IMR-90 (cell line): ENCODE measurements around the gene MTHFD2L. TPM values are rescaled to one million over a fixed set of nuclear protein-coding genes. Genes with fewer than 3 reads are reported as not detected.

Experiments used
- ATAC-seq: fragments of 200-7000 bp; cut with Tn5 transposase; 2 replicates; pipeline ENCODE4 v1.9.1; 2020; ENCODE audit warnings: low read depth, mild to moderate bottlenecking, moderate library complexity
- BruUV-seq: library from RNA; stranded (reverse); fragments of 400-500 nt; replicated peaks from 2 replicates; lab custom pipeline; 2021; lab: Mats Ljungman, UMichigan
- CTCF ChIA-PET: fragments of 300-600 bp; formaldehyde crosslinking; extraction: SDS; loops from one replicate; lab custom pipeline; 2021; ENCODE audit warnings: antibody characterized with exemption; lab: Yijun Ruan, JAX
- POLR2A ChIA-PET: fragments of 300-600 bp; sonication (Branson Sonifier 250); formaldehyde crosslinking; loops from one replicate; lab custom pipeline; 2022; ENCODE audit warnings: antibody characterized with exemption; ENCODE audit not compliant: unreplicated experiment; lab: Charles Lee
- DNase-seq: peaks from one replicate; pipeline ENCODE4 v3.0.0; 2013
- H2AFZ ChIP-seq: replicated peaks from 2 replicates; pipeline ENCODE3; 2013; ENCODE audit warnings: low read length, mild to moderate bottlenecking; ENCODE audit not compliant: poor library complexity
- H2AK5ac ChIP-seq: 2 replicates; pipeline ENCODE4 v1.6.1; 2013; ENCODE audit warnings: low read depth, low read length, inconsistent platforms
- H2AK9ac ChIP-seq: replicated peaks from 2 replicates; pipeline ENCODE3; 2013; ENCODE audit warnings: mild to moderate bottlenecking, low read depth, low read length, moderate library complexity; ENCODE audit not compliant: poor library complexity
- H2BK120ac ChIP-seq: 2 replicates; pipeline ENCODE4 v1.6.1; 2013; ENCODE audit warnings: low read depth, low read length, inconsistent platforms
- H2BK15ac ChIP-seq: 3 replicates; pipeline ENCODE4 v1.6.1; 2013; ENCODE audit warnings: low read depth, low read length, inconsistent platforms
- H2BK20ac ChIP-seq: 2 replicates; pipeline ENCODE4 v1.6.1; 2013; ENCODE audit warnings: low read depth, mild to moderate bottlenecking, inconsistent platforms, low read length, moderate library complexity
- H2BK5ac ChIP-seq: 2 replicates; pipeline ENCODE4 v1.6.1; 2013; ENCODE audit warnings: mild to moderate bottlenecking, low read depth, low read length, inconsistent platforms; ENCODE audit not compliant: poor library complexity, severe bottlenecking
- H3K14ac ChIP-seq: replicated peaks from 2 replicates; pipeline ENCODE4 v1.6.1; 2013; ENCODE audit warnings: low read depth, low read length, inconsistent platforms
- H3K18ac ChIP-seq: 2 replicates; pipeline ENCODE4 v1.6.1; 2013; ENCODE audit warnings: low read depth, low read length, control low read depth
- H3K23ac ChIP-seq: 2 replicates; pipeline ENCODE4 v1.6.1; 2013; ENCODE audit warnings: low read depth, low read length, inconsistent platforms
- H3K27ac ChIP-seq: 2 replicates; pipeline ENCODE4 v1.5.1; 2013; ENCODE audit warnings: mild to moderate bottlenecking, control low read depth, low read length; ENCODE audit not compliant: insufficient read depth
- H3K27me3 ChIP-seq: 2 replicates; pipeline ENCODE4 v1.6.1; 2013; ENCODE audit warnings: low read length; ENCODE audit not compliant: control insufficient read depth, insufficient read depth
- H3K36me3 ChIP-seq: 2 replicates; pipeline ENCODE4 v1.6.1; 2013; ENCODE audit warnings: low read length, mixed read lengths; ENCODE audit not compliant: control insufficient read depth, insufficient read depth
- H3K4ac ChIP-seq: 2 replicates; pipeline ENCODE4 v1.6.1; 2013; ENCODE audit warnings: low read depth, low read length, inconsistent platforms
- H3K4me1 ChIP-seq: 2 replicates; pipeline ENCODE4 v1.6.1; 2013; ENCODE audit warnings: low read length, mixed read lengths; ENCODE audit not compliant: control insufficient read depth, insufficient read depth
- H3K4me2 ChIP-seq: 2 replicates; pipeline ENCODE4 v1.6.1; 2013; ENCODE audit warnings: low read depth, mild to moderate bottlenecking, control low read depth, low read length, moderate library complexity
- H3K4me3 ChIP-seq: 2 replicates; pipeline ENCODE4 v1.5.1; 2013; ENCODE audit warnings: low read depth, mild to moderate bottlenecking, control low read depth, low read length, moderate library complexity; ENCODE audit not compliant: insufficient read depth
- H3K56ac ChIP-seq: 2 replicates; pipeline ENCODE4 v1.6.1; 2013; ENCODE audit warnings: low read length, inconsistent platforms; ENCODE audit not compliant: insufficient read depth; ENCODE audit errors: extremely low read depth
- H3K79me1 ChIP-seq, 2 experiments: 2 replicates each; pipeline ENCODE4 v1.6.1; 2013; ENCODE audit warnings: low read length in 2 of 2, inconsistent platforms in 1 of 2, low read depth in 1 of 2
- H3K9ac ChIP-seq: 2 replicates; pipeline ENCODE4 v1.6.1; 2013; ENCODE audit warnings: low read depth, low read length, control low read depth
- H3K9me1 ChIP-seq: 2 replicates; pipeline ENCODE4 v1.6.1; 2013; ENCODE audit warnings: low read length, inconsistent platforms; ENCODE audit not compliant: insufficient read depth
- H3K9me3 ChIP-seq: 2 replicates; pipeline ENCODE4 v1.6.1; 2013; ENCODE audit warnings: low read length; ENCODE audit not compliant: control insufficient read depth, insufficient read depth
- H4K20me1 ChIP-seq: 2 replicates; pipeline ENCODE4 v1.6.1; 2013; ENCODE audit warnings: low read length, inconsistent platforms; ENCODE audit not compliant: insufficient read depth
- H4K5ac ChIP-seq: 2 replicates; pipeline ENCODE4 v1.6.1; 2013; ENCODE audit warnings: mild to moderate bottlenecking, low read depth, low read length, control low read depth
- H4K8ac ChIP-seq, 2 experiments: 2 replicates each; pipeline ENCODE4 v1.6.1; 2013; ENCODE audit warnings: low read depth in 2 of 2, low read length in 2 of 2, control low read depth in 1 of 2, inconsistent platforms in 1 of 2
- H4K91ac ChIP-seq: 2 replicates; pipeline ENCODE4 v1.6.1; 2013; ENCODE audit warnings: low read depth, low read length, inconsistent platforms; ENCODE audit not compliant: insufficient read depth
- BHLHE40 ChIP-seq: fragments of 150-350 bp; IDR thresholded peaks from 2 replicates; pipeline ENCODE4 v1.6.1; 2016; ENCODE audit warnings: mild to moderate bottlenecking, low read depth, low read length
- CEBPB ChIP-seq: IDR thresholded peaks from 2 replicates; pipeline ENCODE4 v1.6.1; 2012; ENCODE audit warnings: low read depth, low read length, improper control_type of control experiment
- CHD1 ChIP-seq: IDR thresholded peaks from 2 replicates; pipeline ENCODE4 v1.6.1; 2012; ENCODE audit warnings: low read depth, low read length, improper control_type of control experiment
- MAFK ChIP-seq: IDR thresholded peaks from 2 replicates; pipeline ENCODE4 v1.6.1; 2012; ENCODE audit warnings: low read depth, low read length, improper control_type of control experiment
- MAZ ChIP-seq: IDR thresholded peaks from 2 replicates; pipeline ENCODE4 v1.6.1; 2012; ENCODE audit warnings: low read depth, mild to moderate bottlenecking, low read length, improper control_type of control experiment, moderate library complexity, borderline replicate concordance
- MXI1 ChIP-seq: IDR thresholded peaks from 2 replicates; pipeline ENCODE4 v1.6.1; 2012; ENCODE audit warnings: low read depth, mild to moderate bottlenecking, low read length, moderate library complexity, borderline replicate concordance
- NFE2L2 ChIP-seq: fragments of 150-350 bp; IDR thresholded peaks from 2 replicates; pipeline ENCODE4 v1.6.1; 2016; ENCODE audit warnings: low read depth, mild to moderate bottlenecking, low read length
- POLR2A ChIP-seq: IDR thresholded peaks from 2 replicates; pipeline ENCODE4 v1.6.1; 2012; ENCODE audit warnings: mild to moderate bottlenecking, low read depth, low read length
- RAD21 ChIP-seq: IDR thresholded peaks from 2 replicates; pipeline ENCODE4 v1.6.1; 2012; ENCODE audit warnings: low read length, improper control_type of control experiment
- RFX5 ChIP-seq: IDR thresholded peaks from 2 replicates; pipeline ENCODE4 v1.8.0; 2012; ENCODE audit warnings: low read depth, mild to moderate bottlenecking, low read length, moderate library complexity
- SMC3 ChIP-seq: fragments of 150-350 bp; IDR thresholded peaks from 2 replicates; pipeline ENCODE4 v1.6.1; 2016; ENCODE audit warnings: low read depth, mild to moderate bottlenecking, antibody characterized with exemption, low read length, moderate library complexity
- WGBS, 2 experiments: methylation state at CpG; one replicate each; pipeline versions ENCODE4 v1.1.5 to v1.1.7; 2013; ENCODE audit warnings: missing lambda C conversion rate in 2 of 2; ENCODE audit not compliant: insufficient read length in 1 of 2; ENCODE audit errors: extremely low coverage in 2 of 2; 5-methylcytosine and 5-hydroxymethylcytosine counted together
- dilution Hi-C: fragments of 300-500 bp; cut with HindIII; formaldehyde crosslinking; loops from one replicate; pipeline ENCODE4 v1.14.3; 2018; ENCODE audit warnings: low sequenced_read_pairs; ENCODE audit not compliant: unreplicated experiment
- in situ Hi-C: fragments of 300-500 bp; cut with MboI; formaldehyde crosslinking; loops from 3 replicates; pipeline ENCODE4 v1.14.3; 2019; ENCODE audit warnings: low sequenced_read_pairs, inconsistent platforms, mixed read lengths
- intact Hi-C: fragments of 100-400 bp; cut with micrococcal nuclease; formaldehyde crosslinking; loops from 2 replicates; pipeline ENCODE4 v1.10.0; 2022
- polyA plus RNA-seq, 3 experiments: library from polyadenylated mRNA; depleted of rRNA; stranded (reverse); fragments of >200 nt; gene quantifications; 2 replicates each; pipeline ENCODE4 v1.2.3, GENCODE V29; 2012; ENCODE audit warnings: low replicate concordance in 1 of 3
- total RNA-seq: library from RNA; depleted of rRNA; stranded (reverse); fragments of >200 nt; gene quantifications from 2 replicates; pipeline ENCODE4 v1.2.3, GENCODE V29; 2012; rRNA removed

The MTHFD2L gene
- total and polyA plus RNA-seq, 2 of the 4 experiments (the other 2 are of a cell fraction), result 2.8 to 4.3 TPM

DNA sequence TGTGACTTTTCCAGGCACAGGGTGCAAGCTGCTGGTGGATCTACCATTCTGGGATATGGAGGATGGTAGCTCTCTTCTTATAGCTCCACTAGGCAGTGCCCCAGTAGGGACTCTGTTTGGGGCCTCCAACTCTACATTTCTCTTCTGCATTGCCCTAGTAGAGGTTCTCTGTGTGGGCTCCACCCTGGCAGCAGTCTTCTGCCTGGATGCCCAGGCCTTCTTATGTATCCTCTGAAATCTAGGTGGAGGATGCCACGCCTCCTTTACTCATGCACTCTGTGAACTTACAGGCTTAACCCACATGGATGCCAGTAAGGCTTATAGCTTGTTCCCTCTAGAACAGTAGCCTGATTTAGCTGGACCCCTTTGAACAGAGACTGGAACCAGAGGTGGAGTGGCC, 186.1 kb downstream of the MTHFD2L start:
- peaks cover 6% of the 10 kb centered on the region for H3K9me3 ChIP-seq
- H3K4me2 ChIP-seq, result no peak overlapping the region
- TF ChIP-seq CHD1 (no peak), MAZ (no peak), POLR2A (no peak), BHLHE40 (no peak), SMC3 (no peak), RAD21 (no peak), RFX5 (no peak), MXI1 (no peak), CEBPB (no peak), NFE2L2 (no peak), MAFK (no peak)
- H3K9ac ChIP-seq, result no peak overlapping the region
- no peaks in the 10 kb centered on the region for H3K9me1 ChIP-seq
- in situ Hi-C loops, result loop anchor here (25.0 kb wide), 1 partner anchor 1143 kb away; no protein-coding TSS in a partner anchor
- H2AK5ac ChIP-seq, result no peak overlapping the region
- H2BK15ac ChIP-seq, result no peak overlapping the region
- H3K56ac ChIP-seq, result no peak overlapping the region
- dilution Hi-C loops, result no loop called here
- H3K14ac ChIP-seq, result no peak overlapping the region
- no peak overlapping the region for H2AFZ ChIP-seq
- H2BK20ac ChIP-seq, result no peak overlapping the region
- intact Hi-C loops, result no loop called here
- H4K8ac ChIP-seq, result no peak overlapping the region
- no CpG with 5 or more reads among the region's 1 CpG for WGBS, 2 experiments
- H3K79me1 ChIP-seq, result no peaks in the 10 kb centered on the region
- no TSS peak for BruUV-seq
- no peaks in the 10 kb centered on the region for H4K20me1 ChIP-seq
- no peak overlapping the region for H3K18ac ChIP-seq
- no peak overlapping the region for H3K4ac ChIP-seq
- no peak overlapping the region for H2BK5ac ChIP-seq
- H2BK120ac ChIP-seq, result no peak overlapping the region
- H3K4me1 ChIP-seq, result no peaks in the 10 kb centered on the region
- H3K27ac ChIP-seq, result no peak overlapping the region
- no peak overlapping the region for H3K23ac ChIP-seq
- H3K36me3 ChIP-seq, result no peaks in the 10 kb centered on the region
- no peak overlapping the region for H2AK9ac ChIP-seq
- H4K91ac ChIP-seq, result no peak overlapping the region
- peaks cover 3% of the 10 kb centered on the region for H3K27me3 ChIP-seq
- no peak overlapping the region for H3K4me3 ChIP-seq
- no peak overlapping the region for H4K5ac ChIP-seq
- DNase-seq (no peak), ATAC-seq (no peak)
- ChIA-PET CTCF (no interaction called here), POLR2A (no interaction called here)

Other genes starting within 250 kb of the MTHFD2L start
- gene PF4, start 176.1 kb upstream of the MTHFD2L start, total RNA-seq, result not detected in 2 replicates
- not detected in 2 replicates for gene PF4, start 176.1 kb upstream of the MTHFD2L start, polyA plus RNA-seq (2012; rRNA removed)
- gene PPBP, start 169.9 kb upstream of the MTHFD2L start, total RNA-seq, result not detected in 2 replicates
- gene PPBP, start 169.9 kb upstream of the MTHFD2L start, polyA plus RNA-seq (2012; rRNA removed), result not detected in 2 replicates
- gene CXCL5, start 159.4 kb upstream of the MTHFD2L start, total RNA-seq, result not detected in 2 replicates
- 0.14 and 0.22 TPM in 2 replicates for gene CXCL5, start 159.4 kb upstream of the MTHFD2L start, polyA plus RNA-seq (2012; rRNA removed)
- 0.18 TPM in 1 of 2 replicates, not detected in the other for gene CXCL3, start 119.4 kb upstream of the MTHFD2L start, total RNA-seq
- 0.27 and 0.74 TPM in 2 replicates for gene CXCL3, start 119.4 kb upstream of the MTHFD2L start, polyA plus RNA-seq (2012; rRNA removed)
- 0.18 and 0.28 TPM in 2 replicates for gene CXCL2, start 58.9 kb upstream of the MTHFD2L start, total RNA-seq
- 0.99 and 3.7 TPM in 2 replicates for gene CXCL2, start 58.9 kb upstream of the MTHFD2L start, polyA plus RNA-seq (2012; rRNA removed)
- gene EPGN, start 150.4 kb downstream of the MTHFD2L start, total RNA-seq, result 0.18 TPM in 1 of 2 replicates, not detected in the other
- gene EPGN, start 150.4 kb downstream of the MTHFD2L start, polyA plus RNA-seq (2012; rRNA removed), result not detected in 2 replicates
- 0.36 and 1.1 TPM in 2 replicates for gene EREG, start 207.0 kb downstream of the MTHFD2L start, total RNA-seq
- gene EREG, start 207.0 kb downstream of the MTHFD2L start, polyA plus RNA-seq (2012; rRNA removed), result 0.14 and 0.26 TPM in 2 replicates